Measurements from ENCODE around the gene AMOTL2. TPM values are rescaled to one million over a fixed set of nuclear protein-coding genes. Genes with fewer than 3 reads are reported as not detected.

AMOTL2 gene
- total and polyA plus RNA-seq, 10 of the 15 experiments (the other 5 are each of a cell fraction or from before 2014, with no cell fraction given) = 0.20 to 0.33 TPM; not detected in 8

GRCh38 chr3:134339331-134339730 lies 34.9 kb downstream of the AMOTL2 start (continued):
- no peak for TF ChIP-seq HSF1 (IDR thresholded peaks at IDR 0.05; ENCODE audit: low read depth, low read length)
- no peak for TF ChIP-seq EZH2 (IDR thresholded peaks at IDR 0.05; ENCODE audit: borderline replicate concordance, control insufficient read depth, low read depth, low read length)
- TF ChIP-seq CHD1 (IDR thresholded peaks at IDR 0.05; ENCODE audit: low read depth, low read length) = no peak
- no peak for TF ChIP-seq MXI1 (IDR thresholded peaks at IDR 0.05; ENCODE audit: low read depth, low read length)
- TF ChIP-seq ATF3 (IDR thresholded peaks at IDR 0.05; ENCODE audit: borderline replicate concordance, extremely low read depth, low read depth, low read length) = no peak
- TF ChIP-seq SREBF1 (IDR thresholded peaks at IDR 0.05; ENCODE audit: low read length) = no peak
- TF ChIP-seq ELK1 (IDR thresholded peaks at IDR 0.05; ENCODE audit: low read depth, low read length) = no peak
- no peak for TF ChIP-seq BCL3 (IDR thresholded peaks at IDR 0.05; ENCODE audit: borderline replicate concordance, insufficient read depth, low read depth, low read length, poor library complexity, severe bottlenecking)
- no peak for TF ChIP-seq SMAD1 (IDR thresholded peaks at IDR 0.05; ENCODE audit: low read depth, partially characterized antibody)
- no peak for TF ChIP-seq NRF1 (conservative IDR thresholded peaks at IDR 0.05; ENCODE audit: low read depth, low read length)
- TF ChIP-seq RBBP5 (conservative IDR thresholded peaks at IDR 0.05) = no peak
- TF ChIP-seq ZNF207 (IDR thresholded peaks at IDR 0.05; ENCODE audit: borderline replicate concordance) = no peak
- no peak for TF ChIP-seq FOS (IDR thresholded peaks at IDR 0.05; ENCODE audit: borderline replicate concordance, extremely low read depth, insufficient read length)
- no peak for TF ChIP-seq NFYB (IDR thresholded peaks at IDR 0.05; ENCODE audit: insufficient read depth, low read depth, low read length)
- no peak for TF ChIP-seq RUNX3 (IDR thresholded peaks at IDR 0.05; ENCODE audit: low read length)
- TF ChIP-seq NBN (IDR thresholded peaks at IDR 0.05) = no peak
